Naive thymus-derived CD8-positive, alpha-beta T cell (primary cell): Measurements from ENCODE around the gene EDIL3. TPM values are rescaled to one million over a fixed set of nuclear protein-coding genes. Genes with fewer than 3 reads are reported as not detected.
"Not testable (repeated sequence)": the region's sequence is repeated elsewhere in the genome, so short reads cannot be mapped to it uniquely, and the experiment has no call there.

Experiments used
- ATAC-seq, 2 donors: fragments of 150-1000 bp; cut with Tn5 transposase in 1 of 2; sonication (Bioruptor Pico), chemical (Tn5 transposase) in 1 of 2; 1 replicate in 1 of 2; 2 replicates in 1 of 2; pipeline ENCODE4 v1.10.0; 2021; ENCODE audit warnings: mild to moderate bottlenecking in 2 of 2, moderate library complexity in 2 of 2
- POLR2A ChIA-PET: fragments of 350-600 bp; sonication (Branson Sonifier 250); formaldehyde crosslinking; loops from one replicate; lab custom pipeline; 2021; ENCODE audit warnings: antibody characterized with exemption; lab: Charles Lee
- DNase-seq, 10 donors: peaks; one replicate each; pipeline versions ENCODE4 v3.0.0 to v3.0.0-alpha.2; 2020 to 2022
- H3K27ac Mint-ChIP-seq, 10 donors: one replicate each; pipeline ENCODE4 v1.8.0; 2020 to 2022; ENCODE audit warnings: mild to moderate bottlenecking in 10 of 10, mixed read lengths in 10 of 10, moderate library complexity in 4 of 10, inconsistent platforms in 1 of 10
- H3K27me3 Mint-ChIP-seq, 5 donors: one replicate each; pipeline ENCODE4 v1.8.0; 2021 to 2022; ENCODE audit warnings: mixed read lengths in 5 of 5
- H3K36me3 Mint-ChIP-seq, 3 donors: one replicate each; pipeline ENCODE4 v1.8.0; 2020 to 2022; ENCODE audit warnings: mixed read lengths in 3 of 3, mild to moderate bottlenecking in 2 of 3, inconsistent platforms in 1 of 3
- H3K4me1 Mint-ChIP-seq, 4 donors: one replicate each; pipeline ENCODE4 v1.8.0; 2021 to 2022; ENCODE audit warnings: mixed read lengths in 4 of 4
- H3K4me3 Mint-ChIP-seq, 10 donors: one replicate each; pipeline ENCODE4 v1.8.0; 2020 to 2022; ENCODE audit warnings: mild to moderate bottlenecking in 10 of 10, mixed read lengths in 10 of 10, moderate library complexity in 6 of 10, inconsistent platforms in 1 of 10
- H3K9me3 Mint-ChIP-seq, 9 donors: one replicate each; pipeline ENCODE4 v1.8.0; 2020 to 2022; ENCODE audit warnings: mixed read lengths in 9 of 9, mild to moderate bottlenecking in 3 of 9, inconsistent platforms in 1 of 9, moderate library complexity in 1 of 9
- polyA plus RNA-seq, 3 donors: library from polyadenylated mRNA; unstranded; fragments of 300-500 nt; fragmentation: Illumina TruSeq; gene quantifications; one replicate each; pipeline ENCODE4 v1.2.3, GENCODE V29; 2021
- total RNA-seq, 8 experiments: library from RNA in 2 of 8; stranded (reverse) in 2 of 8; gene quantifications; one replicate each; pipeline ENCODE4 v1.2.3 and lab custom pipeline; 2021 to 2026

The EDIL3 gene
- total and polyA plus RNA-seq, 5 experiments from 2014 or later: not detected

GRCh38 chr5:84372066-84372695, 12.5 kb downstream of the EDIL3 start:
- H3K36me3 Mint-ChIP-seq: no peaks in the 10 kb centered on the region
- no peak for DNase-seq

GRCh38 chr5:84370176-84370575, 14.5 kb downstream of the EDIL3 start:
- ATAC-seq (no peak), DNase-seq (no peak)
- no peak overlapping the region for H3K27ac Mint-ChIP-seq
- POLR2A ChIA-PET: no interaction called here
- peaks cover 0 to 10% (median 0%) of the 10 kb centered on the region in 9 donors for H3K9me3 Mint-ChIP-seq
- H3K4me1 Mint-ChIP-seq: no peaks in the 10 kb centered on the region
- H3K4me3 Mint-ChIP-seq: no peak overlapping the region
- no peaks in the 10 kb centered on the region for H3K27me3 Mint-ChIP-seq
- H3K36me3 Mint-ChIP-seq: no peaks in the 10 kb centered on the region

More at GRCh38 chr5:84372066-84372695, 12.5 kb downstream of the EDIL3 start:
- no peak overlapping the region for H3K27ac Mint-ChIP-seq
- no peaks in the 10 kb centered on the region for H3K4me1 Mint-ChIP-seq
- H3K9me3 Mint-ChIP-seq: peaks cover 0 to 10% (median 0%) of the 10 kb centered on the region in 9 donors
- no peaks in the 10 kb centered on the region for H3K27me3 Mint-ChIP-seq
- no peak overlapping the region for H3K4me3 Mint-ChIP-seq
- POLR2A ChIA-PET: no interaction called here
- ATAC-seq: no peak

- H3K27ac Mint-ChIP-seq: no peak overlapping the region
- H3K4me3 Mint-ChIP-seq: no peak overlapping the region
- DNase-seq (no peak), ATAC-seq (no peak)
- H3K36me3 Mint-ChIP-seq: no peaks in the 10 kb centered on the region
- H3K27me3 Mint-ChIP-seq: no peaks in the 10 kb centered on the region
- POLR2A ChIA-PET: no interaction called here
- peaks cover 0 to 10% (median 2%) of the 10 kb centered on the region in 9 donors for H3K9me3 Mint-ChIP-seq
- H3K4me1 Mint-ChIP-seq: no peaks in the 10 kb centered on the region
These were observed 20.6 kb downstream of the EDIL3 start for GRCh38 chr5:84364043-84364442.

GRCh38 chr5:84362061-84362720, 22.5 kb downstream of the EDIL3 start:
- H3K4me1 Mint-ChIP-seq: no peaks in the 10 kb centered on the region
- H3K9me3 Mint-ChIP-seq: peaks cover 0 to 2% (median 0%) of the 10 kb centered on the region in 9 donors

GRCh38 chr5:84361572-84361971, 23.1 kb downstream of the EDIL3 start:
- no peak overlapping the region for H3K4me3 Mint-ChIP-seq
- H3K27ac Mint-ChIP-seq: no peak overlapping the region
- no peak for DNase-seq
- POLR2A ChIA-PET: no interaction called here
- peaks cover 0 to 2% (median 0%) of the 10 kb centered on the region in 9 donors for H3K9me3 Mint-ChIP-seq
- H3K27me3 Mint-ChIP-seq: no peaks in the 10 kb centered on the region
- no peaks in the 10 kb centered on the region for H3K4me1 Mint-ChIP-seq
- ATAC-seq: no peak
- no peaks in the 10 kb centered on the region for H3K36me3 Mint-ChIP-seq

More at GRCh38 chr5:84362061-84362720, 22.5 kb downstream of the EDIL3 start:
- no peak overlapping the region for H3K4me3 Mint-ChIP-seq
- DNase-seq (no peak), ATAC-seq (no peak)
- no peak overlapping the region for H3K27ac Mint-ChIP-seq
- POLR2A ChIA-PET: no interaction called here
- no peaks in the 10 kb centered on the region for H3K36me3 Mint-ChIP-seq
- no peaks in the 10 kb centered on the region for H3K27me3 Mint-ChIP-seq

GRCh38 chr5:84360056-84360455, 24.6 kb downstream of the EDIL3 start:
- DNase-seq (no peak), ATAC-seq (no peak)
- H3K9me3 Mint-ChIP-seq: peaks cover 0 to 6% (median 0%) of the 10 kb centered on the region in 9 donors
- POLR2A ChIA-PET: no interaction called here
- H3K4me1 Mint-ChIP-seq: no peaks in the 10 kb centered on the region
- no peak overlapping the region for H3K4me3 Mint-ChIP-seq
- no peak overlapping the region for H3K27ac Mint-ChIP-seq
- H3K27me3 Mint-ChIP-seq: no peaks in the 10 kb centered on the region
- no peaks in the 10 kb centered on the region for H3K36me3 Mint-ChIP-seq

- no peak for DNase-seq
- no peaks in the 10 kb centered on the region for H3K27me3 Mint-ChIP-seq
- no peaks in the 10 kb centered on the region for H3K4me1 Mint-ChIP-seq
- peaks cover 0 to 10% (median 0%) of the 10 kb centered on the region in 9 donors for H3K9me3 Mint-ChIP-seq
- H3K36me3 Mint-ChIP-seq: no peaks in the 10 kb centered on the region
- ATAC-seq: no peak
- POLR2A ChIA-PET: no interaction called here
- H3K4me3 Mint-ChIP-seq: no peak overlapping the region
- H3K27ac Mint-ChIP-seq: no peak overlapping the region
These were observed 30.6 kb downstream of the EDIL3 start for GRCh38 chr5:84354101-84354500.

GRCh38 chr5:84344788-84345187, 39.9 kb downstream of the EDIL3 start:
- H3K4me3 Mint-ChIP-seq: no peak overlapping the region
- no peaks in the 10 kb centered on the region for H3K36me3 Mint-ChIP-seq
- ATAC-seq (no peak), DNase-seq (no peak)
- no peaks in the 10 kb centered on the region for H3K27me3 Mint-ChIP-seq
- no peaks in the 10 kb centered on the region for H3K4me1 Mint-ChIP-seq
- no peak overlapping the region for H3K27ac Mint-ChIP-seq
- peaks cover 0 to 10% (median 0%) of the 10 kb centered on the region in 9 donors for H3K9me3 Mint-ChIP-seq
- POLR2A ChIA-PET: no interaction called here

- ATAC-seq (no peak), DNase-seq (no peak)
- POLR2A ChIA-PET: no interaction called here
- Mint-ChIP-seq H3K4me3 (no peak overlapping the region), H3K27me3 (no peaks in the 10 kb centered on the region), H3K4me1 (no peaks in the 10 kb centered on the region), H3K36me3 (no peaks in the 10 kb centered on the region), H3K27ac (no peak overlapping the region), H3K9me3 (peaks cover 0 to 10% (median 2%) of the 10 kb centered on the region in 9 donors)
These were observed 41.5 kb downstream of the EDIL3 start for GRCh38 chr5:84343171-84343570.

- Mint-ChIP-seq H3K9me3 (peaks cover 0 to 8% (median 2%) of the 10 kb centered on the region in 9 donors), H3K4me3 (no peak overlapping the region), H3K27me3 (no peaks in the 10 kb centered on the region), H3K36me3 (no peaks in the 10 kb centered on the region), H3K4me1 (no peaks in the 10 kb centered on the region), H3K27ac (no peak overlapping the region)
- POLR2A ChIA-PET: no interaction called here
- DNase-seq (no peak), ATAC-seq (no peak)
These were observed 52.6 kb downstream of the EDIL3 start for GRCh38 chr5:84332106-84332505.

- Mint-ChIP-seq H3K4me3 (no peak overlapping the region), H3K9me3 (peaks cover 0 to 15% (median 4%) of the 10 kb centered on the region in 9 donors), H3K27ac (no peak overlapping the region), H3K36me3 (no peaks in the 10 kb centered on the region), H3K27me3 (no peaks in the 10 kb centered on the region), H3K4me1 (no peaks in the 10 kb centered on the region)
- DNase-seq: no peak
- POLR2A ChIA-PET: no interaction called here
- ATAC-seq: no peak
These were observed 57.1 kb downstream of the EDIL3 start for GRCh38 chr5:84327591-84327990.

GRCh38 chr5:84322646-84323045, 62.0 kb downstream of the EDIL3 start:
- H3K4me3 Mint-ChIP-seq: no peak overlapping the region
- peaks cover 3 to 44% (median 17%) of the 10 kb centered on the region in 9 donors for H3K9me3 Mint-ChIP-seq
- POLR2A ChIA-PET: no interaction called here
- H3K27ac Mint-ChIP-seq: no peak overlapping the region
- no peaks in the 10 kb centered on the region for H3K27me3 Mint-ChIP-seq
- ATAC-seq (no peak), DNase-seq (no peak)
- peaks cover 0 to 4% (median 0%) of the 10 kb centered on the region in 3 donors for H3K36me3 Mint-ChIP-seq
- H3K4me1 Mint-ChIP-seq: no peaks in the 10 kb centered on the region

GRCh38 chr5:84317826-84318225, 66.9 kb downstream of the EDIL3 start:
- peaks cover 0 to 43% (median 16%) of the 10 kb centered on the region in 9 donors for H3K9me3 Mint-ChIP-seq
- H3K27ac Mint-ChIP-seq, ATAC-seq, H3K4me1 Mint-ChIP-seq, DNase-seq, H3K36me3 Mint-ChIP-seq, H3K4me3 Mint-ChIP-seq, POLR2A ChIA-PET, H3K27me3 Mint-ChIP-seq: not testable (repeated sequence)
